ENCODE data around the gene KCNT2. TPM values are rescaled to one million over a fixed set of nuclear protein-coding genes. Genes with fewer than 3 reads are reported as not detected.

KCNT2 gene
- total RNA-seq, 1 experiment from 2014 or later: not detected

DNA sequence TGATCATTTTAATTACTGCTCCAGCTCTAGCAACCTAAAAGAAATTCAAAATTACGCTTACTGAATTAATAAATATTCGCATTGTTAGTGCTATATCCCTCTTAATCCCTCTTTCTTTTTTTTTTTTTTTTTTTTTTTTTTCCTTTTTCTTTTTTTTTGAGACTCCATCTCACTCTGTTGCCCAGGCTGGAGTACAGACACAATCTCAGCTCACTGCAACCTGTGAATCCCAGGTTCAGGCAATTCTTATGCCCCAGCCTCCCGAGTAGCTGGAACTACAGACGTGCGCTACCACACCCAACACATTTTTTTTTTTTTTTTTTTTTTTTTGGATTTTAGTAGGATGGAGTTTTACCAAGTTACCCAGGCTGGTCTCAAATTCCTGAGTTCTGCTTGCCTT lies 157.1 kb downstream of the KCNT2 start (continued):
- TF ChIP-seq, protein P1, sequence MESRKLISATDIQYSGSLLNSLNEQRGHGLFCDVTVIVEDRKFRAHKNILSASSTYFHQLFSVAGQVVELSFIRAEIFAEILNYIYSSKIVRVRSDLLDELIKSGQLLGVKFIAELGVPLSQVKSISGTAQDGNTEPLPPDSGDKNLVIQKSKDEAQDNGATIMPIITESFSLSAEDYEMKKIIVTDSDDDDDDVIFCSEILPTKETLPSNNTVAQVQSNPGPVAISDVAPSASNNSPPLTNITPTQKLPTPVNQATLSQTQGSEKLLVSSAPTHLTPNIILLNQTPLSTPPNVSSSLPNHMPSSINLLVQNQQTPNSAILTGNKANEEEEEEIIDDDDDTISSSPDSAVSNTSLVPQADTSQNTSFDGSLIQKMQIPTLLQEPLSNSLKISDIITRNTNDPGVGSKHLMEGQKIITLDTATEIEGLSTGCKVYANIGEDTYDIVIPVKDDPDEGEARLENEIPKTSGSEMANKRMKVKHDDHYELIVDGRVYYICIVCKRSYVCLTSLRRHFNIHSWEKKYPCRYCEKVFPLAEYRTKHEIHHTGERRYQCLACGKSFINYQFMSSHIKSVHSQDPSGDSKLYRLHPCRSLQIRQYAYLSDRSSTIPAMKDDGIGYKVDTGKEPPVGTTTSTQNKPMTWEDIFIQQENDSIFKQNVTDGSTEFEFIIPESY (IDR thresholded peaks at IDR 0.05; ENCODE audit: extremely low read depth, insufficient replicate concordance, low read length): no peak
- TF ChIP-seq SIN3A (IDR thresholded peaks at IDR 0.05; ENCODE audit: low read depth) (no peak), FOSL1 (IDR thresholded peaks at IDR 0.05; ENCODE audit: low read depth) (no peak)

DNA sequence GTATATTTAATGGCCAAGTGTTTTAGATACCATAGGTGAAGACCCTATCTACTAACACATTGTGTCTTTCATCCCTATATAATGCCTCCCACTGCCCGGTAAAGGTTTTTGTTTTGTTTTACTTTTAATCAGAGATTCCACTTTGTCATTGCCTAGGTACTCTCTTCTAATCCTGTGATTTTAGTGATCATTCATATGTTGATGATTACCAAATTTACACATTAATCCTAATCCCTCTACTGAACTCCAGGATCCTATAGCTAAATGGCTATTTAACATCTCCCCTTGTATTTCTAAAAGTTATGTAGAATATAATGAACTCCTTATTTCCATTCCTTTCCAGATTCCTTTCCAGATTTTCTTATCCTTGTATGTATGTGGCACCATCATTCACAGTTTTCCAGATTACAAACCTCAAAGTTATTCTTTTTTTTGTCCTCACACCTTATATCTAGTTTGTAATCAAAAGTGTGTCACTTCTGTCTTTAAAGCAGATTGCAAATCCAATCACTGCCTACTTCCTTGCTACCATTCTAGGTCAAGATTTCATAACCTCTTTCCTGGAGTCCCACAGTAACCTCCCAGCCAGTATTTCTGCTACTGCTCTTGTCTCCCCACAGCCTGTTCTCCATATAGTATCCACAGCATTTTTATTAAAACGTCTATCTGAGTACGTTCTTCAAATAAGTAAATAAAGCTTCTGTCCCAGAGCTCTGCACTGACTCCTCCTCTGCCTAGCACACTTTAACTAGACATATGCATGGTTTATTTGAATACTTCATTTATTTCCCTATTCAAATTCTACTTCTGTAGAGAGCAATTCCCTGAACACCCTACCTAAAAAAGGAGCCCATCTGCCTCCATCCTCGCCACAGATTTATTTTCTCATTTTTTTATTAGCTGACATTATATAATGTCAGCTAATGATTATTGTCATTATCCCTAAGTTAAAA lies 157.8 kb downstream of the KCNT2 start:
- BruUV-seq (replicated peaks): no TSS peak
- H2AFZ ChIP-seq (ENCODE audit: low read depth, low read length, poor library complexity, severe bottlenecking): no peak overlapping the region
- no peaks in the 10 kb centered on the region for H4K20me1 ChIP-seq (ENCODE audit: insufficient read depth)
- no peaks in the 10 kb centered on the region for H3K9me2 ChIP-seq (ENCODE audit: insufficient read depth)
- CTCF ChIA-PET: no interaction called here
- intact Hi-C loops (cut with micrococcal nuclease): no loop called here
- DNase-seq (ENCODE audit: low read depth, low spot score) (no peak), ATAC-seq (no peak)
- TF ChIP-seq ZNF274 (IDR thresholded peaks at IDR 0.05; ENCODE audit: low read depth, low read length) (no peak), YY1 (IDR thresholded peaks at IDR 0.05; ENCODE audit: extremely low read depth, insufficient replicate concordance, low read depth, low read length) (no peak), EGR1 (IDR thresholded peaks at IDR 0.05; ENCODE audit: low read depth) (no peak), EZH2phosphoT487 (IDR thresholded peaks at IDR 0.05; ENCODE audit: borderline replicate concordance) (no peak)
- TF ChIP-seq, protein P2, sequence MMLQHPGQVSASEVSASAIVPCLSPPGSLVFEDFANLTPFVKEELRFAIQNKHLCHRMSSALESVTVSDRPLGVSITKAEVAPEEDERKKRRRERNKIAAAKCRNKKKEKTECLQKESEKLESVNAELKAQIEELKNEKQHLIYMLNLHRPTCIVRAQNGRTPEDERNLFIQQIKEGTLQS (IDR thresholded peaks at IDR 0.05): no peak
- TF ChIP-seq, protein P3, sequence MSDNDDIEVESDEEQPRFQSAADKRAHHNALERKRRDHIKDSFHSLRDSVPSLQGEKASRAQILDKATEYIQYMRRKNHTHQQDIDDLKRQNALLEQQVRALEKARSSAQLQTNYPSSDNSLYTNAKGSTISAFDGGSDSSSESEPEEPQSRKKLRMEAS (IDR thresholded peaks at IDR 0.05): no peak
- no peaks in the 10 kb centered on the region for H3K9me3 ChIP-seq (ENCODE audit: control insufficient read depth in 1 of 2, insufficient read depth in 1 of 2, low read depth in 1 of 2, low read length in 2 of 2)
- RAD21 ChIA-PET (ENCODE audit: low non-redundant PET in 1 of 2, low total read pairs in 2 of 2, uncharacterized antibody in 2 of 2, unreplicated experiment in 2 of 2): no interaction called here
- H3K9ac ChIP-seq (ENCODE audit: low read length): no peak overlapping the region
- H3K36me3 ChIP-seq (ENCODE audit: control insufficient read depth in 1 of 2, insufficient read depth in 2 of 2, low read length in 2 of 2): no peaks in the 10 kb centered on the region
- POLR2A ChIA-PET: no interaction called here
- H3K27me3 ChIP-seq (ENCODE audit: insufficient read depth, low read length): no peaks in the 10 kb centered on the region
- no peaks in the 10 kb centered on the region for H3K79me2 ChIP-seq (ENCODE audit: insufficient read depth, low read length)
- H3K4me1 ChIP-seq (ENCODE audit: control insufficient read depth in 1 of 2, insufficient read depth in 2 of 2, low read length in 2 of 2): no peaks in the 10 kb centered on the region
- no peak overlapping the region for H3K4me2 ChIP-seq (ENCODE audit: low read length)
- no peak overlapping the region for H3K4me3 ChIP-seq (replicated peaks in 1 of 2; ENCODE audit: low read depth in 1 of 2, low read length in 2 of 2)
- no peak overlapping the region for H3K27ac ChIP-seq (ENCODE audit: low read depth, low read length)

Data from HCT116 (cell line).